Astrocyte of the cerebellum (primary cell): ENCODE results near the gene TTC39C.

ENCODE experiments used
- DNase-seq: peaks from one replicate; pipeline ENCODE4 v3.0.0-alpha.2; 2011; ENCODE audit warnings: low read depth
- H3K4me3 ChIP-seq: 2 replicates; pipeline ENCODE4 v1.5.1; 2011; ENCODE audit warnings: mild to moderate bottlenecking, low read depth, low read length, moderate library complexity
- CTCF ChIP-seq: IDR thresholded peaks from 2 replicates; pipeline ENCODE4 v1.5.1; 2012; ENCODE audit warnings: low read length, low read depth, moderate library complexity, mild to moderate bottlenecking; ENCODE audit errors: missing control alignments
- in situ Hi-C: cut with HindIII; loops from 2 replicates; pipeline ENCODE4 v1.10.0; 2017; ENCODE audit warnings: low sequenced_read_pairs

The TTC39C gene

GRCh38 chr18:24051031-24051947, 36.7 kb downstream of the TTC39C start:
- in situ Hi-C loops = no loop called here

GRCh38 chr18:24052053-24052452, 37.5 kb downstream of the TTC39C start:
- H3K4me3 ChIP-seq = no peak overlapping the region
- no peak for TF ChIP-seq CTCF
- in situ Hi-C loops = no loop called here
- DNase-seq = no peak

More at GRCh38 chr18:24051031-24051947, 36.7 kb downstream of the TTC39C start:
- TF ChIP-seq CTCF = no peak
- no peak for DNase-seq
- H3K4me3 ChIP-seq = no peak overlapping the region

GRCh38 chr18:24053211-24053610, 38.7 kb downstream of the TTC39C start:
- no peak for TF ChIP-seq CTCF
- no peak overlapping the region for H3K4me3 ChIP-seq
- DNase-seq = no peak
- in situ Hi-C loops = no loop called here

- TF ChIP-seq CTCF = no peak
- in situ Hi-C loops = no loop called here
- no peak overlapping the region for H3K4me3 ChIP-seq
- DNase-seq = peak; percentile 63
These were observed 39.6 kb downstream of the TTC39C start for GRCh38 chr18:24054130-24054529.

- no peak for DNase-seq
- H3K4me3 ChIP-seq = no peak overlapping the region
- in situ Hi-C loops = no loop called here
- TF ChIP-seq CTCF = no peak
These were observed 40.7 kb downstream of the TTC39C start for GRCh38 chr18:24055009-24055804.

GRCh38 chr18:24055878-24056277, 41.3 kb downstream of the TTC39C start:
- DNase-seq = no peak
- no peak overlapping the region for H3K4me3 ChIP-seq
- no peak for TF ChIP-seq CTCF
- in situ Hi-C loops = no loop called here
